ENCODE results near the gene ATAD3A.

GRCh38 chr1:1547011-1547410 is 35.0 kb downstream of the ATAD3A start:
- TF ChIP-seq NR2C2 (CRISPR knock-in tag; IDR thresholded peaks at IDR 0.05) (no peak), OVOL2 (CRISPR knock-in tag; IDR thresholded peaks at IDR 0.05; ENCODE audit: borderline replicate concordance) (no peak), CTCF (IDR thresholded peaks at IDR 0.05) (no peak), MXD4 (CRISPR knock-in tag; IDR thresholded peaks at IDR 0.05; ENCODE audit: borderline replicate concordance) (no peak), PRRX2 (CRISPR knock-in tag; IDR thresholded peaks at IDR 0.05) (no peak), ATF3 (CRISPR knock-in tag; conservative IDR thresholded peaks at IDR 0.05) (no peak), JUN (CRISPR knock-in tag; IDR thresholded peaks at IDR 0.05) (no peak), USF1 (CRISPR knock-in tag; IDR thresholded peaks at IDR 0.05) (no peak), FOXJ3 (CRISPR knock-in tag; IDR thresholded peaks at IDR 0.05; ENCODE audit: borderline replicate concordance) (no peak), ZNF416 (CRISPR knock-in tag; IDR thresholded peaks at IDR 0.05) (no peak), PRDM15 (CRISPR knock-in tag; IDR thresholded peaks at IDR 0.05) (no peak), FOXP4 (CRISPR knock-in tag; IDR thresholded peaks at IDR 0.05) (no peak)
